HepG2 (cell line): Measurements from ENCODE around the gene ABT1. TPM values are rescaled to one million over a fixed set of nuclear protein-coding genes. Genes with fewer than 3 reads are reported as not detected.

Experiments used
- DZIP1 ChIP-seq: sonication (generic); formaldehyde crosslinking; IDR thresholded peaks from 2 replicates; pipeline ENCODE4 v1.5.0; 2020; ENCODE audit warnings: mild to moderate bottlenecking, missing genetic modification reagents
- FOXC1 ChIP-seq: sonication (generic); formaldehyde crosslinking; IDR thresholded peaks from 2 replicates; pipeline ENCODE4 v1.8.0; 2022; ENCODE audit warnings: mild to moderate bottlenecking, missing genetic modification reagents, borderline replicate concordance
- FOXJ3 ChIP-seq: sonication (generic); formaldehyde crosslinking; IDR thresholded peaks from 2 replicates; pipeline ENCODE4 v1.4.0; 2020; ENCODE audit warnings: missing genetic modification reagents, mild to moderate bottlenecking, borderline replicate concordance
- GTF3A ChIP-seq: sonication (generic); formaldehyde crosslinking; conservative IDR thresholded peaks from 2 replicates; pipeline ENCODE4 v1.4.0; 2020; ENCODE audit warnings: mild to moderate bottlenecking, missing genetic modification reagents
- MEF2D ChIP-seq: sonication (generic); formaldehyde crosslinking; IDR thresholded peaks from 2 replicates; pipeline ENCODE4 v1.5.1; 2020; ENCODE audit warnings: mild to moderate bottlenecking, missing genetic modification reagents
- NBN ChIP-seq: fragments of 450-650 bp; conservative IDR thresholded peaks from 2 replicates; pipeline ENCODE4 v1.6.1; 2017
- NR3C1 ChIP-seq: sonication (generic); formaldehyde crosslinking; IDR thresholded peaks from 2 replicates; pipeline ENCODE4 v1.4.0; 2020; ENCODE audit warnings: missing genetic modification reagents
- PPARG ChIP-seq: conservative IDR thresholded peaks from 2 replicates; pipeline ENCODE4 v1.6.1; 2016; ENCODE audit warnings: missing biosample characterization, missing genetic modification reagents
- RXRB ChIP-seq: IDR thresholded peaks from 2 replicates; pipeline ENCODE4 v1.6.1; 2016; ENCODE audit warnings: borderline replicate concordance, missing genetic modification reagents, missing compliant biosample characterization
- SKIL ChIP-seq: sonication (generic); formaldehyde crosslinking; IDR thresholded peaks from 2 replicates; pipeline ENCODE4 v1.8.0; 2022; ENCODE audit warnings: missing genetic modification reagents, mild to moderate bottlenecking, moderate library complexity, borderline replicate concordance
- SMAD9 ChIP-seq: sonication (generic); formaldehyde crosslinking; IDR thresholded peaks from 2 replicates; pipeline ENCODE4 v1.5.1; 2020; ENCODE audit warnings: mild to moderate bottlenecking, missing genetic modification reagents
- SRSF1 ChIP-seq: fragments of 200-400 bp; formaldehyde crosslinking; optimal IDR thresholded peaks from 2 replicates; pipeline ENCODE3; 2017; ENCODE audit warnings: mild to moderate bottlenecking, low read depth, low read length, moderate library complexity
- STAT5B ChIP-seq: sonication (generic); formaldehyde crosslinking; IDR thresholded peaks from 2 replicates; pipeline ENCODE4 v1.4.0; 2020; ENCODE audit warnings: missing genetic modification reagents
- ZKSCAN5 ChIP-seq: sonication (generic); formaldehyde crosslinking; IDR thresholded peaks from 2 replicates; pipeline ENCODE4 v1.5.1; 2020; ENCODE audit warnings: mild to moderate bottlenecking, missing genetic modification reagents
- ZNF562 ChIP-seq: sonication (generic); formaldehyde crosslinking; IDR thresholded peaks from 2 replicates; pipeline ENCODE4 v1.8.0; 2022; ENCODE audit warnings: missing genetic modification reagents, borderline replicate concordance
- ZNF567 ChIP-seq: sonication (generic); formaldehyde crosslinking; IDR thresholded peaks from 2 replicates; pipeline ENCODE4 v1.8.1; 2023; ENCODE audit warnings: mild to moderate bottlenecking, missing genetic modification reagents, borderline replicate concordance
- ZNF569 ChIP-seq: sonication (generic); formaldehyde crosslinking; IDR thresholded peaks from 2 replicates; pipeline ENCODE4 v1.5.0; 2020; ENCODE audit warnings: mild to moderate bottlenecking, missing genetic modification reagents, moderate library complexity, borderline replicate concordance
- polyA plus RNA-seq, 8 experiments: library from polyadenylated mRNA; depleted of rRNA in 3 of 8; stranded (reverse) in 7 of 8; unstranded in 1 of 8; fragments of >200 nt; fragmentation: Illumina TruSeq in 4 of 8; extraction: Trizol in 4 of 8; gene quantifications; 2 replicates each; pipeline versions ENCODE4 v1.2.1 to v1.2.3, GENCODE V29; 2011 to 2016; ENCODE audit warnings: low read depth in 4 of 8, missing spikeins in 1 of 8, mixed read lengths in 1 of 8; ENCODE audit not compliant: insufficient read depth in 1 of 8
- total RNA-seq, 5 experiments: library from RNA; depleted of rRNA; stranded (reverse); fragments of >200 nt; fragmentation: Illumina TruSeq; extraction: Trizol; gene quantifications; 2 replicates each; pipeline ENCODE4 v1.2.3, GENCODE V29; 2016; ENCODE audit warnings: low read depth in 1 of 5
- TF ChIP-seq, protein P1 (sequence below): sonication (generic); formaldehyde crosslinking; IDR thresholded peaks from 2 replicates; pipeline ENCODE4 v1.5.1; 2020; ENCODE audit warnings: missing genetic modification reagents, mild to moderate bottlenecking, borderline replicate concordance
- TF ChIP-seq, protein P2 (sequence below): fragments of 450-650 bp; IDR thresholded peaks from 2 replicates; pipeline ENCODE4 v1.6.1; 2017
- TF ChIP-seq, protein P3 (sequence below): sonication (generic); formaldehyde crosslinking; IDR thresholded peaks from 2 replicates; pipeline ENCODE4 v1.8.1; 2023; ENCODE audit warnings: missing genetic modification reagents, inconsistent platforms, borderline replicate concordance

The ABT1 gene
- total and polyA plus RNA-seq, 2 of the 13 experiments (the other 11 are each of a cell fraction or from before 2014, with no cell fraction given) = 38.4 TPM

- TF ChIP-seq, protein P1, sequence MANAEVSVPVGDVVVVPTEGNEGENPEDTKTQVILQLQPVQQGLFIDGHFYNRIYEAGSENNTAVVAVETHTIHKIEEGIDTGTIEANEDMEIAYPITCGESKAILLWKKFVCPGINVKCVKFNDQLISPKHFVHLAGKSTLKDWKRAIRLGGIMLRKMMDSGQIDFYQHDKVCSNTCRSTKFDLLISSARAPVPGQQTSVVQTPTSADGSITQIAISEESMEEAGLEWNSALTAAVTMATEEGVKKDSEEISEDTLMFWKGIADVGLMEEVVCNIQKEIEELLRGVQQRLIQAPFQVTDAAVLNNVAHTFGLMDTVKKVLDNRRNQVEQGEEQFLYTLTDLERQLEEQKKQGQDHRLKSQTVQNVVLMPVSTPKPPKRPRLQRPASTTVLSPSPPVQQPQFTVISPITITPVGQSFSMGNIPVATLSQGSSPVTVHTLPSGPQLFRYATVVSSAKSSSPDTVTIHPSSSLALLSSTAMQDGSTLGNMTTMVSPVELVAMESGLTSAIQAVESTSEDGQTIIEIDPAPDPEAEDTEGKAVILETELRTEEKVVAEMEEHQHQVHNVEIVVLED (CRISPR knock-in tag) = no peak
- TF ChIP-seq, protein P2, sequence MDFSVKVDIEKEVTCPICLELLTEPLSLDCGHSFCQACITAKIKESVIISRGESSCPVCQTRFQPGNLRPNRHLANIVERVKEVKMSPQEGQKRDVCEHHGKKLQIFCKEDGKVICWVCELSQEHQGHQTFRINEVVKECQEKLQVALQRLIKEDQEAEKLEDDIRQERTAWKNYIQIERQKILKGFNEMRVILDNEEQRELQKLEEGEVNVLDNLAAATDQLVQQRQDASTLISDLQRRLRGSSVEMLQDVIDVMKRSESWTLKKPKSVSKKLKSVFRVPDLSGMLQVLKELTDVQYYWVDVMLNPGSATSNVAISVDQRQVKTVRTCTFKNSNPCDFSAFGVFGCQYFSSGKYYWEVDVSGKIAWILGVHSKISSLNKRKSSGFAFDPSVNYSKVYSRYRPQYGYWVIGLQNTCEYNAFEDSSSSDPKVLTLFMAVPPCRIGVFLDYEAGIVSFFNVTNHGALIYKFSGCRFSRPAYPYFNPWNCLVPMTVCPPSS = no peak
- TF ChIP-seq STAT5B (CRISPR knock-in tag) = 0 out of 2 replicates have a peak, but pooled peaks have one; percentile 49
- TF ChIP-seq PPARG (CRISPR knock-in tag) = no peak; the same call in 1 of the 2 replicates
- TF ChIP-seq RXRB (CRISPR knock-in tag) = peak; percentile 53; the same call in 1 of the 2 replicates
- no peak for TF ChIP-seq ZKSCAN5 (CRISPR knock-in tag)
- TF ChIP-seq NR3C1 = no peak
- TF ChIP-seq DZIP1 (CRISPR knock-in tag) = no peak
- TF ChIP-seq SMAD9 = no peak
- TF ChIP-seq SKIL (CRISPR knock-in tag) = no peak
- no peak for TF ChIP-seq GTF3A (CRISPR knock-in tag)
- TF ChIP-seq NBN = no peak
- TF ChIP-seq SRSF1 = no peak
- TF ChIP-seq ZNF569 (CRISPR knock-in tag) = no peak
- no peak for TF ChIP-seq FOXC1
- TF ChIP-seq FOXJ3 (CRISPR knock-in tag) = 0 out of 2 replicates have a peak, but pooled peaks have one; percentile 31
- TF ChIP-seq, protein P3, sequence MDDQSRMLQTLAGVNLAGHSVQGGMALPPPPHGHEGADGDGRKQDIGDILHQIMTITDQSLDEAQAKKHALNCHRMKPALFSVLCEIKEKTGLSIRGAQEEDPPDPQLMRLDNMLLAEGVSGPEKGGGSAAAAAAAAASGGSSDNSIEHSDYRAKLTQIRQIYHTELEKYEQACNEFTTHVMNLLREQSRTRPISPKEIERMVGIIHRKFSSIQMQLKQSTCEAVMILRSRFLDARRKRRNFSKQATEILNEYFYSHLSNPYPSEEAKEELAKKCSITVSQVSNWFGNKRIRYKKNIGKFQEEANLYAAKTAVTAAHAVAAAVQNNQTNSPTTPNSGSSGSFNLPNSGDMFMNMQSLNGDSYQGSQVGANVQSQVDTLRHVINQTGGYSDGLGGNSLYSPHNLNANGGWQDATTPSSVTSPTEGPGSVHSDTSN = no peak
- TF ChIP-seq ZNF562 = no peak
- no peak; the same call in 1 of the 2 replicates for TF ChIP-seq ZNF567 (CRISPR knock-in tag)
- TF ChIP-seq MEF2D (CRISPR knock-in tag) = no peak
These were observed 42.9 kb upstream of the ABT1 start (continued) for GRCh38 chr6:26553635-26554446.
